ENCODE measurements around the gene RACK1. TPM values are rescaled to one million over a fixed set of nuclear protein-coding genes. Genes with fewer than 3 reads are reported as not detected.

The RACK1 gene
- total and polyA plus RNA-seq, 4 donors: 1,370 to 2,875 (median 1,528) TPM

Small RNA genes lying within 50 kb of the gene (small RNA-seq; reads per million reads assigned to genes)
- not detected for gene MIR4638 (ENCODE audit: low replicate concordance)
- not detected for gene SNORD95 (ENCODE audit: low replicate concordance)
- not detected for gene SNORD96A (ENCODE audit: low replicate concordance)

Other genes with a start within 250 kb of the RACK1 start
- gene BTNL9, start 203.6 kb downstream of the RACK1 start, total RNA-seq: 1 to 10 TPM; 3.6 to 6.3 TPM
- gene BTNL9, start 203.6 kb downstream of the RACK1 start, polyA plus RNA-seq (ENCODE audit: insufficient read length in 2 of 2): 10 to 100 TPM; 13.6 to 16.3 TPM
- gene OR2V1, start 112.7 kb downstream of the RACK1 start, total RNA-seq: not detected
- not detected for gene OR2V1, start 112.7 kb downstream of the RACK1 start, polyA plus RNA-seq (ENCODE audit: insufficient read length in 2 of 2)
- gene OR2V2, start 96.3 kb downstream of the RACK1 start, total RNA-seq: not detected
- under 1 TPM in 1 of 2 donors, not detected in 1; 0.06 TPM for gene OR2V2, start 96.3 kb downstream of the RACK1 start, polyA plus RNA-seq (ENCODE audit: insufficient read length in 2 of 2)
- 1 to 10 TPM; 1.8 to 1.9 TPM for gene TRIM7, start 38.7 kb downstream of the RACK1 start, total RNA-seq
- gene TRIM7, start 38.7 kb downstream of the RACK1 start, polyA plus RNA-seq (ENCODE audit: insufficient read length in 2 of 2): 1 to 10 TPM; 6.4 to 7.3 TPM
- 10 to 100 TPM; 10.7 to 23.1 TPM for gene TRIM41, start 20.6 kb downstream of the RACK1 start, total RNA-seq
- 10 to 100 TPM; 38.5 to 39.7 TPM for gene TRIM41, start 20.6 kb downstream of the RACK1 start, polyA plus RNA-seq (ENCODE audit: insufficient read length in 2 of 2)
- 10 to 100 TPM; 13.2 to 18.7 TPM for gene TRIM52, start 17.2 kb upstream of the RACK1 start, total RNA-seq
- 10 to 100 TPM; 25.1 to 35.8 TPM for gene TRIM52, start 17.2 kb upstream of the RACK1 start, polyA plus RNA-seq (ENCODE audit: insufficient read length in 2 of 2)
- gene OR4F3, start 123.4 kb upstream of the RACK1 start, total RNA-seq: under 1 TPM in 1 of 2 donors, not detected in 1; 0.22 TPM
- not detected for gene OR4F3, start 123.4 kb upstream of the RACK1 start, polyA plus RNA-seq (ENCODE audit: insufficient read length in 2 of 2)